ENCODE data around the gene CYFIP2. TPM values are rescaled to one million over a fixed set of nuclear protein-coding genes. Genes with fewer than 3 reads are reported as not detected.

Gene CYFIP2
- total RNA-seq, 4 donors from 2014 or later, result 11.3 to 51.5 (median 13.6) TPM

- intact Hi-C loops (cut with DNase I; ENCODE audit: low total_unique reads), result no loop called here
- Histone ChIP-seq H3K9me3 (no peaks in the 10 kb centered on the region), H3K4me3 (no peak overlapping the region), H3K36me3 (no peaks in the 10 kb centered on the region), H3K4me1 (no peaks in the 10 kb centered on the region), H3K27me3 (no peaks in the 10 kb centered on the region), H3K27ac (peak overlapping the region in 1 of 2 donors; percentile 50)
- TF ChIP-seq POLR2A (IDR thresholded peaks at IDR 0.05), result no peak
- no peak for TF ChIP-seq CTCF (IDR thresholded peaks at IDR 0.05)
- no peak for DNase-seq
Measured at GRCh38 chr5:157371655-157372471, 105.9 kb downstream of the CYFIP2 start.

- TF ChIP-seq CTCF (IDR thresholded peaks at IDR 0.05), result no peak
- TF ChIP-seq POLR2A (IDR thresholded peaks at IDR 0.05), result no peak
- Histone ChIP-seq H3K27me3 (no peaks in the 10 kb centered on the region), H3K4me1 (no peaks in the 10 kb centered on the region), H3K9me3 (no peaks in the 10 kb centered on the region), H3K4me3 (no peak overlapping the region), H3K36me3 (no peaks in the 10 kb centered on the region), H3K27ac (peak overlapping the region in 1 of 2 donors; percentile 21)
- DNase-seq, result no peak
- intact Hi-C loops (cut with DNase I; ENCODE audit: low total_unique reads), result no loop called here
Measured at GRCh38 chr5:157372472-157372822, 106.5 kb downstream of the CYFIP2 start.

GRCh38 chr5:157378509-157378908, 112.6 kb downstream of the CYFIP2 start:
- H3K4me3 ChIP-seq, result no peak overlapping the region
- no peak for DNase-seq
- intact Hi-C loops (cut with DNase I; ENCODE audit: low total_unique reads), result no loop called here
- no peaks in the 10 kb centered on the region for H3K36me3 ChIP-seq
- no peaks in the 10 kb centered on the region for H3K9me3 ChIP-seq
- no peaks in the 10 kb centered on the region for H3K4me1 ChIP-seq
- H3K27me3 ChIP-seq, result no peaks in the 10 kb centered on the region
- TF ChIP-seq POLR2A (IDR thresholded peaks at IDR 0.05) (no peak), CTCF (IDR thresholded peaks at IDR 0.05) (no peak)
- H3K27ac ChIP-seq, result no peak overlapping the region

- no peak for TF ChIP-seq POLR2A (IDR thresholded peaks at IDR 0.05)
- TF ChIP-seq CTCF (IDR thresholded peaks at IDR 0.05), result no peak
- no peak for DNase-seq
- Histone ChIP-seq H3K27ac (no peak overlapping the region), H3K27me3 (no peaks in the 10 kb centered on the region), H3K36me3 (no peaks in the 10 kb centered on the region), H3K9me3 (no peaks in the 10 kb centered on the region), H3K4me1 (peaks cover 0 to 5% of the 10 kb centered on the region in 2 donors), H3K4me3 (no peak overlapping the region)
- intact Hi-C loops (cut with DNase I; ENCODE audit: low total_unique reads), result loop anchor here (10.0 kb wide), 1 partner anchor 95 kb away; no protein-coding TSS in a partner anchor
Measured at GRCh38 chr5:157379983-157380382, 114.1 kb downstream of the CYFIP2 start.

GRCh38 chr5:157381746-157382145, 115.8 kb downstream of the CYFIP2 start:
- TF ChIP-seq POLR2A (IDR thresholded peaks at IDR 0.05) (no peak), CTCF (IDR thresholded peaks at IDR 0.05) (no peak)
- intact Hi-C loops (cut with DNase I; ENCODE audit: low total_unique reads), result loop anchor here (10.0 kb wide), 1 partner anchor 93 kb away; no protein-coding TSS in a partner anchor
- H3K4me1 ChIP-seq, result peaks cover 0 to 5% of the 10 kb centered on the region in 2 donors
- no peak overlapping the region for H3K4me3 ChIP-seq
- no peaks in the 10 kb centered on the region for H3K36me3 ChIP-seq
- H3K27ac ChIP-seq, result peak overlapping the region in 1 of 2 donors; percentile 88
- DNase-seq, result no peak
- H3K27me3 ChIP-seq, result no peaks in the 10 kb centered on the region
- no peaks in the 10 kb centered on the region for H3K9me3 ChIP-seq

All from uterus (tissue), 4 donors.